GM15510 (cell line): ENCODE results near the gene PRODH.

Experiments
- POLR2A ChIP-seq: IDR thresholded peaks from 3 replicates; pipeline ENCODE4 v1.6.1; 2011; ENCODE audit warnings: borderline replicate concordance; ENCODE audit not compliant: insufficient read length; ENCODE audit errors: extremely low read depth

The PRODH gene

DNA sequence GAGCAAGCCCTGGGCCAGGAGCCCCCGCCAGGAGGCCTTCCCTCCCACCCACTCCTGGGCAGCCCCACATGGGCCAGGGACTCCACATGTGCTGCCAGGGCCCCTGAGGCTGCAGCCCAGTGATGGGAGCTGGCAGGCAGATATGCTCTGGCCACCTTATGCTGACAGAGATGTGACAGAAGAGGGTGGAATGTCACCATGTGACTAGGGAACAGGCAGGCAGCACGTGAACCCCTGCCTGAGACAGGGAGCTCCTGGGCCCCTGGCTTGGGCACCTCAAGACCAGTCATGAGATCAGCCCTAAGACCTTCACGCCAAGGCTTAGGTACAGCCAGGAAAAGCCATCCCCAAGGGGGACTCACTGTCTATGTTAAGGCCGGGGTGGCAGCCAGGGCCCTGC, 9.1 kb downstream of the PRODH start:
- no peak for TF ChIP-seq POLR2A

- TF ChIP-seq POLR2A, result no peak
Observed at GRCh38 chr22:18925368-18926064, 10.6 kb downstream of the PRODH start.

GRCh38 chr22:18909556-18909955, 26.5 kb downstream of the PRODH start:
- no peak for TF ChIP-seq POLR2A

DNA sequence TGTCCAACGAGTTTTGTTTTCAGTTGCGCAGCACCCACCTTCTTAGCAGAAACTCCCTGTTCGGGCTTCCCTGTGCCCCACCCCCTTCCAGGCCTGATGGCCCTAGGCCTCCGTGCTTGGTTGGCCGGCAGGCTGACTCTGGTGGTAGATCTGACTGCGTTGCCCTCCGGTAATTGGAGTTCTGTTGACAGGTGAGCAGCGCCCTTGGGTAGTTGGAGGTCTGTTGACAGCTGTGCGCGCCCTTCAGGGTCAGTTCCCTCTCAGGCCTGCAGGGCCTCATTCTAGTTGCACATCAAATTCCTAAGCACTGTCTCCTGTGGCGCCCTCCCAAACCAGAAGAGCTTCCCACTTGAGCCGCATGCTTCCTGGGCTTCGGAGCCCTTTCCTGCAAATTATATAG, 29.2 kb downstream of the PRODH start:
- no peak for TF ChIP-seq POLR2A

GRCh38 chr22:18905540-18906409, 30.3 kb downstream of the PRODH start, which contains the start of gene DGCR6:
TSS of gene DGCR6 (plus strand) at chr22:18906320. CDS start at chr22:18906375, 55 bp downstream.
- TF ChIP-seq POLR2A, result no peak

DNA sequence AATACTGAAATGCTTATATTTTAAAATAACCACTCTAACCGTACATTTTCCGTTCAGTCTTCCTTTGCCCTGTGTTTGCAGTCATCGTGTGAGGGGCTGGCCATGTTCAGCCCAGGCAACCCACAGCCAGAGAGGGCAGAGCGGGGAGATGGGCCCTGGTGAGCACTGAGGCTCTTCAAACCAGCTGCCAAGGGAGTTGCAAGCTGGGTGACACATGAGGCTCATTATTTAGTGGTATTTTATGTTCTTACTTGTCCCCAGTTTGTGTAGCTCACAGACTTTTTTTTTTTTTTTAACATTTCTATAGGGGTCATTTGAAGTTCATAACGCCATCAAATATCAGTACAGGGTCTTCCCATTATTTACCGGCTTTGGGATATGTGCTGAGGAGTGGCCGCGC, 48.0 kb downstream of the PRODH start:
- TF ChIP-seq POLR2A, result no peak
